Sigmoid colon (tissue), 7 donors: Measurements from ENCODE around the gene ZBTB45. TPM values are rescaled to one million over a fixed set of nuclear protein-coding genes. Genes with fewer than 3 reads are reported as not detected.
"Not testable (repeated sequence)": the region's sequence is repeated elsewhere in the genome, so short reads cannot be mapped to it uniquely, and the experiment has no call there.

Source experiments
- DNase-seq: peaks from one replicate; pipeline ENCODE4 v3.0.0-alpha.2; 2019
- H3K27ac ChIP-seq, 4 donors: fragments of 200-600 bp; sonication (generic); one replicate each; pipeline ENCODE4 v1.5.1; 2016 to 2019; ENCODE audit warnings: mild to moderate bottlenecking in 1 of 4
- H3K27me3 ChIP-seq, 3 donors: fragments of 200-600 bp; sonication (generic); one replicate each; pipeline ENCODE4 v1.5.1; 2019; ENCODE audit warnings: mild to moderate bottlenecking in 1 of 3
- H3K36me3 ChIP-seq, 4 donors: fragments of 200-600 bp; sonication (generic); one replicate each; pipeline ENCODE4 v1.5.1; 2016 to 2019
- H3K4me1 ChIP-seq, 4 donors: fragments of 200-600 bp; sonication (generic); one replicate each; pipeline ENCODE4 v1.5.1; 2017 to 2019
- H3K4me3 ChIP-seq, 4 donors: fragments of 200-600 bp; sonication (generic); one replicate each; pipeline ENCODE4 v1.5.1; 2017 to 2019; ENCODE audit warnings: mild to moderate bottlenecking in 2 of 4, moderate library complexity in 1 of 4
- H3K9me3 ChIP-seq, 4 donors: fragments of 200-600 bp in 3 of 4; sonication (generic) in 3 of 4; one replicate each; pipeline versions ENCODE4 v1.5.1 to v1.6.1; 2013 to 2019
- EP300 ChIP-seq, 4 donors: sonication (generic); formaldehyde crosslinking; IDR thresholded peaks; one replicate each; pipeline ENCODE4 v1.6.1; 2017; ENCODE audit warnings: antibody characterized with exemption in 4 of 4
- POLR2A ChIP-seq, 2 donors: fragments of 450-650 bp; IDR thresholded peaks; one replicate each; pipeline ENCODE4 v1.6.1; 2016; ENCODE audit warnings: antibody characterized with exemption in 2 of 2, mild to moderate bottlenecking in 2 of 2, moderate library complexity in 2 of 2
- POLR2AphosphoS5 ChIP-seq, 4 donors: sonication (generic); formaldehyde crosslinking; IDR thresholded peaks; one replicate each; pipeline ENCODE4 v1.6.1; 2017; ENCODE audit warnings: antibody characterized with exemption in 4 of 4
- WGBS, 2 donors: extraction: QIAGEN DNeasy Blood & Tissue Kit; methylation state at CpG; one replicate each; pipeline ENCODE4 v1.1.7; 2013; 5-methylcytosine and 5-hydroxymethylcytosine counted together
- intact Hi-C: fragments of 100-400 bp; cut with DNase I; formaldehyde crosslinking; loops from one replicate; pipeline ENCODE4 v1.15.1; 2023
- polyA plus RNA-seq, 3 donors: library from polyadenylated mRNA; stranded (reverse); fragments of 200-250 nt; gene quantifications; one replicate each; pipeline ENCODE4 v1.2.3, GENCODE V29; 2013
- total RNA-seq, 4 donors: library from RNA; depleted of rRNA; stranded (reverse); fragments of >200 nt; gene quantifications; one replicate each; pipeline ENCODE4 v1.1.0, GENCODE V29; 2016
- TF ChIP-seq, protein P1 (sequence below), 4 experiments: fragments of 450-650 bp in 3 of 4; fragments of 200-600 bp in 1 of 4; IDR thresholded peaks; one replicate each; pipeline ENCODE4 v1.5.1; 2016 to 2019; ENCODE audit warnings: antibody characterized with exemption in 4 of 4, mild to moderate bottlenecking in 3 of 4, moderate library complexity in 2 of 4
- donor health status: healthy with polysubstance abuse.
- donor health status: Bipolar disorder and iron deficiency.
- donor health status: healthy.

Gene ZBTB45
- total and polyA plus RNA-seq, 7 donors, result 4.9 to 13.8 (median 8.2) TPM

DNA sequence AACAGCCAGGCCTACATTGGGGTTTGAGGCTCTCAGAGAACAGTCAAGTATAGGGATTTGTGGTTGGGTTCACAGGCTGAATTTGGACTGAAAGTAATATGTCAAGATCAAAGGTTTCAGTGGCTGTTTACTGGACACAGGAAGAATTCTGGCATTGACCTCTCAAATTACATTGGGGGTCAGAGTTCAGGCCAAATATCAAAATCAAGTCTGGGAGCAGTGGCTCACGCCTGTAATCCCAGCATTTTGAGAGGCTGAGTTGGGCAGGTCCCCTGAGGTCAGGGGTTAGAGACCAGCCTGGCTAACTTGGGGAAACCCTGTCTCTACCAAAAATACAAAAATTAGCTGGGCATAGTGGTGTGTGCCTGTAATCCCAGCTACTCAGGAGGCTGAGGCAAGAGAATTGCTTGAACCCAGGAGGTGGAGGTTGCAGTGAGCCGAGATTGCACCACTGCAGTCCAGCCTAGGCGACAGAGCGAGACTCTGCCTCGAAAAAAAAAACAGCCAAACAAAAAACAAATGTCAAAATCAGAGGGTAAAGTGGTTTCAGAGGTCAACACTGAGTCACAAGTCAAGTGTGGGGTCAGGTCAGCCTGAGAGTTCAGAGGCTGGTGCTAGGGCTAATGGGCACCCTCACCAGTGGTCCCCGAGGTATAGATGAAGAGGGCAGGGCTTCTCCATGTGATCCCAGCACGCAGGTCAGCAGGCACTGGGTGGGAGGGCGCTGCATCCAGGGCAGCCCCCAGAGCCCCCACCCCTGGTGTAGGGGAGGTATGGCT lies 9.3 kb downstream of the ZBTB45 start:
- H3K9me3 ChIP-seq, result no peaks in the 10 kb centered on the region
- no peaks in the 10 kb centered on the region for H3K27me3 ChIP-seq
- TF ChIP-seq POLR2A (IDR thresholded peaks at IDR 0.05) (no peak), EP300 (IDR thresholded peaks at IDR 0.05) (no peak), POLR2AphosphoS5 (IDR thresholded peaks at IDR 0.05) (no peak)
- TF ChIP-seq, protein P1, sequence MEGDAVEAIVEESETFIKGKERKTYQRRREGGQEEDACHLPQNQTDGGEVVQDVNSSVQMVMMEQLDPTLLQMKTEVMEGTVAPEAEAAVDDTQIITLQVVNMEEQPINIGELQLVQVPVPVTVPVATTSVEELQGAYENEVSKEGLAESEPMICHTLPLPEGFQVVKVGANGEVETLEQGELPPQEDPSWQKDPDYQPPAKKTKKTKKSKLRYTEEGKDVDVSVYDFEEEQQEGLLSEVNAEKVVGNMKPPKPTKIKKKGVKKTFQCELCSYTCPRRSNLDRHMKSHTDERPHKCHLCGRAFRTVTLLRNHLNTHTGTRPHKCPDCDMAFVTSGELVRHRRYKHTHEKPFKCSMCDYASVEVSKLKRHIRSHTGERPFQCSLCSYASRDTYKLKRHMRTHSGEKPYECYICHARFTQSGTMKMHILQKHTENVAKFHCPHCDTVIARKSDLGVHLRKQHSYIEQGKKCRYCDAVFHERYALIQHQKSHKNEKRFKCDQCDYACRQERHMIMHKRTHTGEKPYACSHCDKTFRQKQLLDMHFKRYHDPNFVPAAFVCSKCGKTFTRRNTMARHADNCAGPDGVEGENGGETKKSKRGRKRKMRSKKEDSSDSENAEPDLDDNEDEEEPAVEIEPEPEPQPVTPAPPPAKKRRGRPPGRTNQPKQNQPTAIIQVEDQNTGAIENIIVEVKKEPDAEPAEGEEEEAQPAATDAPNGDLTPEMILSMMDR (IDR thresholded peaks at IDR 0.05), result no peak
- no peak overlapping the region for H3K4me3 ChIP-seq
- intact Hi-C loops, result no loop called here
- peaks cover 0 to 19% (median 17%) of the 10 kb centered on the region in 4 donors for H3K4me1 ChIP-seq
- H3K36me3 ChIP-seq, result no peaks in the 10 kb centered on the region
- 89 to 90% methylated on average over 8 of the region's 8 CpGs for WGBS, 2 donors
- no peak overlapping the region for H3K27ac ChIP-seq
- DNase-seq, result no peak

GRCh38 chr19:58509731-58510083 lies 9.9 kb downstream of the ZBTB45 start:
- TF ChIP-seq, protein P1 (IDR thresholded peaks at IDR 0.05), result no peak
- TF ChIP-seq EP300 (IDR thresholded peaks at IDR 0.05), result no peak
- no peak for TF ChIP-seq POLR2A (IDR thresholded peaks at IDR 0.05)
- TF ChIP-seq POLR2AphosphoS5 (IDR thresholded peaks at IDR 0.05), result no peak
- WGBS, 2 donors, result 90 to 92% methylated on average over 11 of the region's 11 CpGs
- H3K27ac ChIP-seq, result no peak overlapping the region

DNA sequence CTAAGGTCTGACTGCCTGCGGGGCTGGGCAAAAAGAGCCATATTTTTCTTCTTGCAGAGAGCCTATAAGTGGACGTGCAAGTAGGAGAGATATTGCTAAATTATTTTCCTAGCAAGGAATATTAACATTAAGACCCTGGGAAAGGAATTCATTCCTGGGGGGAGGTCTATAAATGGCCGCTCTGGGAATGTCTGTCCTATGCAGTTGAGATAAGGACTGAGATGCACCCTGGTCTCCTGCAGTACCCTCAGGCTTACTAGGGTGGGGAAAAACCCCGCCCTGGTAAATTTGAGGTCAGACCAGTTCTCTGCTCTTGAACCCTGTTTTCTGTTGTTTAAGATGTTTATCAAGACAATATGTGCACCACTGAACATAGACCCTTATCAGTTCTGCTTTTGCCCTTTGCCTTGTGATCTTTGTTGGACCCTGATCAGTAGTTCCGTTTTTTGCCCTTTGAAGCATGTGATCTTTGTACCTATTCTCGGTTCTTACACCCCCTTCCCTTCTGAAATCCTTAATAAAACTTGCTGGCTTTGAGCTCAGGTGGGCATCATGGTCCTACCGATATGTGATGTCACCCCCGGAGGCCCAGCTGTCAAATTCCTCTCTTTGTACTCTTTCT lies 11.9 kb downstream of the ZBTB45 start:
- H3K9me3 ChIP-seq, intact Hi-C loops, H3K27ac ChIP-seq, H3K27me3 ChIP-seq, H3K36me3 ChIP-seq, DNase-seq, H3K4me3 ChIP-seq, H3K4me1 ChIP-seq: not testable (repeated sequence)
- WGBS, 2 donors, result 65 to 86% methylated on average over 7 to 8 of the region's 8 CpGs

More at GRCh38 chr19:58509731-58510083, 9.9 kb downstream of the ZBTB45 start:
- intact Hi-C loops, result no loop called here
- Histone ChIP-seq H3K4me1 (peaks cover 0 to 16% (median 14%) of the 10 kb centered on the region in 4 donors), H3K36me3 (no peaks in the 10 kb centered on the region), H3K9me3 (no peaks in the 10 kb centered on the region), H3K27me3 (no peaks in the 10 kb centered on the region), H3K4me3 (no peak overlapping the region)
- DNase-seq, result no peak

GRCh38 chr19:58500242-58500641 lies 19.4 kb downstream of the ZBTB45 start:
- Histone ChIP-seq H3K9me3 (no peaks in the 10 kb centered on the region), H3K36me3 (no peaks in the 10 kb centered on the region), H3K27me3 (no peaks in the 10 kb centered on the region), H3K4me1 (peaks cover 0 to 23% (median 20%) of the 10 kb centered on the region in 4 donors), H3K27ac (peak overlapping the region in 1 of 4 donors; percentile 81), H3K4me3 (peak overlapping the region in 2 of 4 donors; percentile 55 to 60)
- TF ChIP-seq, protein P1 (IDR thresholded peaks at IDR 0.05), result no peak
- no peak for TF ChIP-seq EP300 (IDR thresholded peaks at IDR 0.05)
- no peak for TF ChIP-seq POLR2A (IDR thresholded peaks at IDR 0.05)
- no peak for TF ChIP-seq POLR2AphosphoS5 (IDR thresholded peaks at IDR 0.05)
- 95 to 98% methylated on average over 14 of the region's 14 CpGs for WGBS, 2 donors
- intact Hi-C loops, result no loop called here
- DNase-seq, result no peak
